Stimulated activated CD4-positive, alpha-beta T cell treated with anti-CD3 and anti-CD28 coated beads, Interleukin-2, amount 100 ng/mL, for 4 hours (primary cell): Measurements from ENCODE around the gene KLHL14.
"Not testable (repeated sequence)": the region's sequence is repeated elsewhere in the genome, so short reads cannot be mapped to it uniquely, and the experiment has no call there.

ENCODE experiments used
- DNase-seq: peaks from one replicate; pipeline ENCODE4 v3.0.0-alpha.2; 2020; ENCODE audit warnings: low read depth

Gene KLHL14

GRCh38 chr18:32772581-32773381 lies at the start of gene KLHL14:
Gene KLHL14, minus strand, starts transcription at chr18:32773023. Its CDS starts 2,432 bp downstream, at chr18:32770591.
- no peak for DNase-seq

DNA sequence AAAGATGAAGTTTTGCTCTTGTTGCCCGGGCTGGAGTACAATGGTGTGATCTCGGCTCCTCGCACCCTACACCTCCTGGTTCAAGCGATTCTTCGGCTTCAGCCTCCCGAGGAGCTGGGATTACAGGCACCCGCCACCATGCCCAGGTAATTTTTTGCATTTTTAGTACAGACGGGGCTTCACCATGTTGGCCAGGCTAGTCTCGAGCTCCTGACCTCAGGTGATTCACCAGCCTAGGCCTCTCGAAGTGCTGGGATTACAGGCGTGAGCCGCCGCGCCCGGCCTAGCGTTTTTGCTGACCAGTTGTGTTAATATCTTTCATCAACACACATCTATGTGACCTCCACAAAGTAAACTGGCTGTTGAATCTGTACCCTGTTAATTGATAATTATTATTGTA lies 49.4 kb upstream of the KLHL14 start:
- DNase-seq = no peak

GRCh38 chr18:32815881-32816280 lies 43.1 kb upstream of the KLHL14 start:
- no peak for DNase-seq

GRCh38 chr18:32812342-32812741 lies 39.5 kb upstream of the KLHL14 start:
- DNase-seq = no peak

GRCh38 chr18:32810314-32810713 lies 37.5 kb upstream of the KLHL14 start:
- DNase-seq = no peak

GRCh38 chr18:32805354-32805753 lies 32.5 kb upstream of the KLHL14 start:
- no peak for DNase-seq

GRCh38 chr18:32804134-32804888 lies 31.5 kb upstream of the KLHL14 start:
- DNase-seq = no peak

GRCh38 chr18:32803568-32803967 lies 30.7 kb upstream of the KLHL14 start:
- DNase-seq = no peak

DNA sequence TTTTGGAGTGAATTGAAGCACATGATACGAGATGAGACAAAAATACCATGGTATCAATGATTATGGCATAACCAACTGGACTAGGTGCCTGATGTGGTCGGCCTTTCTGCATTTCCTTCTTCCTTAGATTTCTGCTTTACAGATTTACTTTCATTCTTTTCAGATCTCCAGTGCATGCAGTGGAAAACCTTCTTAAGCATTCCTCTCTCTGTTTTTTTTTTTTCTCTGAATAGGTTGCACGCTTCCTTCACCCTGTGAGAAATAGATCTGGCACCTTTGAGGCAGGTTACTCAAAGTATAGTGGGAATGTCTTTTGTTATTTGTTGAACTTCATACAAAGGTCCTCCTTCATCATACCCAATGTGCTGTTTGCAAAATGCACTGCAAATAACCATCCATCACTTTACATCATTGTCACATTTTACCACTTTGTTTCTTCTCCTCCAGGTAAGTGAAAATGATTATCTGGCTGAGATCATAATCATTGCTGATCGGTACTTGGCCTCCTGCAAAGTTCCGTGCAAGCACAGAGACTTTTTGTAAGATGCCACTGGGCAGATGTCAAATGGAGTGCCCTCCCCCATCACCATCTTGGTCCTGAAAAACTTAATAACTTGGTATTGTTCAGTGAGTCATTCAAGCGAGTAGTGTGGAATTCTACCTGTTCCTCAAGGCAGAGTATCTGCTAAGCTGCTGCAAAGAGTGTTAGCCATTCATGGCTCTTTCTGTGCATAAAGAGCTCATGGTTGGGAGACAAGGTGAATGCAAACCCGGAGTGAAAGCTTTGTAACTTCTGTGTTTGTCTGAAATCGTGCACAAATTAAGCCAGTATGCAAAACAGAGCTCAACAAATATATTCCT lies 30.0 kb upstream of the KLHL14 start:
- no peak for DNase-seq

DNA sequence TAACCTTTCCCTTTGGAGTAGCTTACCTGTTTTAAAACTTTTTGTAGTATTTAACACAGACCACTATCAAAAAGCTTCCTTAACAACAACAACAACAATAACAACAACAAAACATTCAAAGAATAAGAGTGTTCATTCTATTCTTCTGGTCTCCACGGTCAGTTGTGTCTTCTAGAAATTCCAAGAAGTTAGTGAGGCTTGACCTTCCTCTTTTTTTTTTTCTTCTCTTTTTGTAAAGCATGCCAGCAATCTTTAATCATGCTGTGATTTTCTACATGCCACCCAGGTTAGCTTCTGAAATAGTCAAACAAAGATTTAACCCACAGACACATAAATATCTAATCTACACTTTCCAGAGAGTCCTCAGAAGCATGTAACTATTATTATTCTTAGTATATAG lies 28.4 kb upstream of the KLHL14 start:
- DNase-seq = no peak

DNA sequence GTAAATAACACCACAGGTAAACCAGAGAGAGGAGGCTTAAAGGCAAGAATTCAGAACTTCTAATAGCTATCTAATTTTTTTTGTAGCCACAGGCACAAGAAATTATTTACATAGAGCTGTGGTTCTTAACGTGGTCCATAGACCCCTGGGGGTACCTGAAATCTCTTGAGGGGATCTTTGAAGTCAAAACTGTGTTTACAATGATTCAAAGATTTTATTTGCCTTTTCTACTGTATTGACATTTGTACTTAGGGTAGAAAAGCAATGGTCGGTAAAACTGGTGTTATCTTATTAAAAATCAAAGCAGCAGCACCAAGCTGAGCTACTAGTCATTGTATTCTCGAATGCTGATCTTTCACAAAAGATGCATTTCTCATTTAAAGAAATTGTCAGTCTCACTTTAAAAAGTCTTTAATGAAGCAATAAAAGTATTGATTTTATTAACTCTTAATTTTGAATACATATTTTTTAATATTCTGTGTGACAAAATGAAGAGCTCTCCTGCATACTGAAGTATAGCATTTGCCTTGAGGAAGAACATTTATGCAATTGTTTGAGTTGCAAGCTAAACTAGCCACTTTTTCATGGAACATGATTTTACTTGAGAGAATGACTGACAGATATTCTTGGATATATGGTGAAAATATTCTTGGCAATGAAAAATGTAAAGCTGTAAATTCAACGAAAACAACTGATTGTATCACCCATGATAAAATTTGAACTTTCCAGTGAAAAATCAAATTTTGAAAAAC lies 25.6 kb upstream of the KLHL14 start:
- DNase-seq = no peak

DNA sequence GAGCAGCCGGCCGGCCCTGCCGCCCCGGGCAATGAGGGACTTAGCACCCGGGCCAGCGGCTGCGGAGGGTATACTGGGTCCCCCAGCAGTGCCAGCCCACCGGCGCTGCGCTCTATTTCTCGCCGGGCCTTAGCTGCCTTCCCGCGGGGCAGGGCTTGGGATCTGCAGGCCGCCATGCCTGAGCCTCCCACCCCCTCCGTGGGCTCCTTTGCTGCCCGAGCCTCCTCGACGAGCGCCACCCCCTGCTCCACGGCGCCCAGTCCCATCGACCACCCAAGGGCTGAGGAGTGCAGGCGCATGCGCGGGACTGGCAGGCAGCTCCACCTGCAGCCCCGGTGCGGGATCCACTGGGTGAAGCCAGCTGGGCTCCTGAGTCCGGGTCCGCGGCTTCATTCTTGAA lies 21.8 kb upstream of the KLHL14 start:
- not testable (repeated sequence) for DNase-seq

GRCh38 chr18:32779010-32779409 lies 6.2 kb upstream of the KLHL14 start:
- no peak for DNase-seq

GRCh38 chr18:32777049-32777448 lies 4.2 kb upstream of the KLHL14 start:
- DNase-seq = no peak

GRCh38 chr18:32776561-32776960 lies 3.7 kb upstream of the KLHL14 start:
- DNase-seq = no peak

GRCh38 chr18:32775628-32776027 lies 2.8 kb upstream of the KLHL14 start:
- no peak for DNase-seq

DNA sequence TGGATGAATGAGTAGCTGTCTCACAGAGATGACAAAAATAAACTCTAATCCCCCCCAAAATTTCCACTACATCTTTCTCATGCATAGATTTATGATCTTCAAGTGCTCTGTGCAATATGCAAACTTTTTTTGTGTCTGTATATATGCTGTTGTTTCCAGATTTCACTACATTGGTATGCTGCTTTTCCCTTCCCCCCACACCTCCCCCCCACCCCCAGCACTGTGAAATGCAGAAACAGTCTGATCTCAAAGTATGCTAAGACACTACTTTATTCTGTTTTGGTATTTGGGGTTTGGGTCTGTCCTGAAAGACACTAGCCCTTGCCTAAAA lies 524 bp upstream of the KLHL14 start:
- DNase-seq = no peak

DNA sequence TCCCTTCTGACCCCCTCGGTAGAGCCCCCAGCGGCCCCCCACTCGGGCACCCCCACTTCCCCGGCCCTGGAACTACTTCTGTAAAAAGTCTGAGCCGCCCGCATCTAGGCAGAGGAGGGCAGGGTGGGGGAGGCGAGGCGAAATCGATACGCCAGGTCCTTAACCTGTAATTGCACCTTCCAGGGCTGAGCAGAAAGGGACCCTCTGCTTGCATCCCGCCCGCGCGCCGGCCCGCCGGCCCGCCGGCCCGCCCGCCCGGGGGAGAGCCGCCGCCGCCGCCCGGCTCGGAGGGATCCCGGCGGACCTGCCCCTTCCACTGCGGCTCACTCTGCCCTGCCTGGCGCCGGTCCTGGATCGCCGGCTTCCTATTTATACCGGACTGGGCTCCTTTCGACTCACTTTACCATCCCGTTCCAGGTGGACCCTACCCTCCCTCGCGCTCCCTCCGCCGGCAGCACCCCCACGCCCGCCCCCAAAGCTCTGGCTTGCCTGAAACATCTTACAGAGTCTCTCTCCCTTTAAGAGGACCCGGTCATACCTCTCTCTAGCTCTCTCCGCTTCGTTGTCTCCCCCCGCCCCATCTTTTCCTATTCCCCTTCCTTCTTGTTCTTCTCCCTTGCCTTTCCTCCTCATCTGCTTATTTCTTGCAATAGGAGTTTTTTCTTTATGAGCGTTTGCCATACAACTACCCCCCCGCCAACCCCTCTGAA lies 797 bp downstream of the KLHL14 start:
- DNase-seq = no peak

GRCh38 chr18:32771169-32771751 lies 1.6 kb downstream of the KLHL14 start:
- DNase-seq = no peak

GRCh38 chr18:32770666-32771168 lies 2.1 kb downstream of the KLHL14 start:
- no peak for DNase-seq
